Gastrocnemius medialis (tissue), 4 donors: Measurements from ENCODE around the gene PTPRCAP.

Source experiments
- CTCF ChIP-seq, 5 experiments: fragments of 450-650 bp in 3 of 5; fragments of 200-600 bp in 2 of 5; sonication (generic) in 2 of 5; IDR thresholded peaks in 4 of 5; conservative IDR thresholded peaks in 1 of 5; 1 replicate in 4 of 5; 2 replicates in 1 of 5; pipeline ENCODE4 v1.5.1; 2016 to 2019; ENCODE audit warnings: antibody characterized with exemption in 5 of 5, mild to moderate bottlenecking in 3 of 5, moderate library complexity in 3 of 5
- POLR2A ChIP-seq, 2 donors: fragments of 450-650 bp; IDR thresholded peaks; one replicate each; pipeline ENCODE4 v1.6.1; 2017; ENCODE audit warnings: antibody characterized with exemption in 2 of 2, mild to moderate bottlenecking in 2 of 2, moderate library complexity in 2 of 2

- TF ChIP-seq POLR2A (IDR thresholded peaks at IDR 0.05) (no peak), CTCF (IDR thresholded peaks at IDR 0.05 in 4 of 5, conservative IDR thresholded peaks at IDR 0.05 in 1 of 5) (no peak)
Measured at GRCh38 chr11:67393437-67393836, 44.0 kb downstream of the PTPRCAP start.
